Neutrophil (primary cell): ENCODE measurements around the gene SLCO2B1.

Experiments used
- H3K27ac ChIP-seq: fragments of 200-600 bp; sonication (generic); 2 replicates; pipeline ENCODE4 v1.5.1; 2016; ENCODE audit warnings: mild to moderate bottlenecking, moderate library complexity
- H3K27me3 ChIP-seq: fragments of 200-600 bp; sonication (generic); 2 replicates; pipeline ENCODE4 v1.6.0; 2016; ENCODE audit warnings: mild to moderate bottlenecking
- H3K36me3 ChIP-seq: fragments of 200-600 bp; sonication (generic); 2 replicates; pipeline ENCODE4 v1.5.1; 2017
- H3K4me1 ChIP-seq, 2 experiments: fragments of 200-600 bp in 1 of 2; sonication (generic) in 1 of 2; 1 replicate in 1 of 2; 2 replicates in 1 of 2; pipeline versions ENCODE4 v1.5.1 to v1.6.1; 2013 to 2016; ENCODE audit warnings: low read depth in 1 of 2, low read length in 1 of 2, mild to moderate bottlenecking in 1 of 2, moderate library complexity in 1 of 2; ENCODE audit not compliant: control insufficient read depth in 1 of 2, insufficient read depth in 1 of 2
- H3K4me3 ChIP-seq, 2 experiments: fragments of 200-600 bp in 1 of 2; sonication (generic) in 1 of 2; 1 replicate in 1 of 2; 2 replicates in 1 of 2; pipeline ENCODE4 v1.5.1; 2013 to 2016; ENCODE audit warnings: low read depth in 1 of 2, low read length in 1 of 2, mild to moderate bottlenecking in 1 of 2, moderate library complexity in 1 of 2
- H3K9me3 ChIP-seq: fragments of 200-600 bp; sonication (generic); 2 replicates; pipeline ENCODE4 v1.5.1; 2016
- CTCF ChIP-seq: fragments of 200-600 bp; sonication (generic); IDR thresholded peaks from 2 replicates; pipeline ENCODE4 v1.5.1; 2016; ENCODE audit warnings: antibody characterized with exemption

SLCO2B1 gene

GRCh38 chr11:75241036-75241905 lies 90.4 kb downstream of the SLCO2B1 start:
- Histone ChIP-seq H3K36me3 (no peaks in the 10 kb centered on the region), H3K9me3 (no peaks in the 10 kb centered on the region), H3K4me3 (peak overlapping the region; percentile 65 to 70), H3K4me1 (peaks cover 16 to 17% of the 10 kb centered on the region in 2 experiments), H3K27me3 (peaks cover 100% of the 10 kb centered on the region), H3K27ac (peak overlapping the region; percentile 62)
- TF ChIP-seq CTCF, result peak; percentile 99

GRCh38 chr11:75241906-75242644 lies 91.2 kb downstream of the SLCO2B1 start:
- Histone ChIP-seq H3K4me3 (peak overlapping the region; percentile 65 to 70), H3K27ac (peak overlapping the region; percentile 62), H3K36me3 (no peaks in the 10 kb centered on the region), H3K4me1 (peaks cover 16 to 17% of the 10 kb centered on the region in 2 experiments), H3K27me3 (peaks cover 100% of the 10 kb centered on the region), H3K9me3 (no peaks in the 10 kb centered on the region)
- no peak for TF ChIP-seq CTCF

- H3K27ac ChIP-seq, result no peak overlapping the region
- H3K27me3 ChIP-seq, result peaks cover 95% of the 10 kb centered on the region
- peaks cover 16 to 17% of the 10 kb centered on the region in 2 experiments for H3K4me1 ChIP-seq
- no peaks in the 10 kb centered on the region for H3K9me3 ChIP-seq
- H3K36me3 ChIP-seq, result no peaks in the 10 kb centered on the region
- TF ChIP-seq CTCF, result no peak
- H3K4me3 ChIP-seq, result no peak overlapping the region
Observed at GRCh38 chr11:75242722-75243600, 92.1 kb downstream of the SLCO2B1 start.

GRCh38 chr11:75244052-75244814 lies 93.3 kb downstream of the SLCO2B1 start:
- Histone ChIP-seq H3K9me3 (no peaks in the 10 kb centered on the region), H3K27me3 (peaks cover 82% of the 10 kb centered on the region), H3K36me3 (no peaks in the 10 kb centered on the region), H3K4me3 (no peak overlapping the region), H3K27ac (no peak overlapping the region), H3K4me1 (peaks cover 16 to 17% of the 10 kb centered on the region in 2 experiments)
- TF ChIP-seq CTCF, result no peak
